ENCODE results near the gene GBX1.

GBX1 gene

DNA sequence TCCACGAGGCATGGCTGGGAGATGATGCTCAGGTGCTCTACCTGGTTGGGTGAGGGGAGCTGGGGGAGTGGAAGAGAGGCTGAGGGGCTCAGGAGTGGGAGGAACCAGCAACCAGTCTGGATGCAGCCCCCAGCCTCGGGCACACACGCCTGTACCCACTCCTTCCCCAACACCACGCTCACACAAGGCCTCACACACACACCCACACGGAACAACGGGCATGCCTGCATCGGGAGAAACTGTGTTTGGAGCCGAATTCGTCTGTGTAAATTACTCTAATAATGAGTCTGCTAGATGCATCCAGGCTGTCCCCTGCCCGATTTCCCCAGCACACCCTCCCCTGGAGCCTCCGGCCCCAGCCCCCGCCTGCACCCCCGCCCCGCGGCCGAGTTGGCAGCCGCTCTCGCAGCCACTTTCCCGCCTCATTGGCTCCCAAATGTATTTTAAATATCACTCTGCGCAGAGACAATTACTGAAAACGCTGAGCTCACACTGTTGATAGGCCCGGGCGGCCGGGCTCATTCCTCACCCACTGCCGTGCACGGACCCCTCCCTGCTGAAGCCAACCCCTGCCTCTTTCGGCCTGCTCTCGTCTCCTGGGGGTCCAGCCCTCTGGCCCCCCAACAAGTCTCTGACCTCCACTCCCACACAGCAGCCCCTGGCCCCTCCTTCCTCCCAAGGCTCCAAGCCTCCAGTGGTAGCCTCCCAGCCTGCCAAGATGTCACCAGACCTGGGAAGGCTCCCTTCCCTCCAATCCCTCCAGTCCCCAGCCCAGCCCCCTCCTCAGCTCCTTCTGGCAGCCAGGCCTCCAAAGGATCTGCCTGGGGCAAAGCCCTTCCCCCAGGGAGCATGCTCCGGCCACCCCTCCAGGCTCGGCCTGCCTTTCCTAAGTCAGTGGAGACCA lies 31.7 kb upstream of the GBX1 start:
- no peak for DNase-seq
- no peaks in the 10 kb centered on the region for H3K36me3 ChIP-seq (replicated peaks)
- no peak overlapping the region for H3K4me3 ChIP-seq (ENCODE audit: low read depth, low read length)
- in situ Hi-C loops (cut with HindIII; ENCODE audit: low pct_ligation_motif_present, low sequenced_read_pairs): no loop called here
- H3K27me3 ChIP-seq (replicated peaks): peaks cover 30% of the 10 kb centered on the region
- no peak overlapping the region for H3K27ac ChIP-seq
- TF ChIP-seq, protein P1, sequence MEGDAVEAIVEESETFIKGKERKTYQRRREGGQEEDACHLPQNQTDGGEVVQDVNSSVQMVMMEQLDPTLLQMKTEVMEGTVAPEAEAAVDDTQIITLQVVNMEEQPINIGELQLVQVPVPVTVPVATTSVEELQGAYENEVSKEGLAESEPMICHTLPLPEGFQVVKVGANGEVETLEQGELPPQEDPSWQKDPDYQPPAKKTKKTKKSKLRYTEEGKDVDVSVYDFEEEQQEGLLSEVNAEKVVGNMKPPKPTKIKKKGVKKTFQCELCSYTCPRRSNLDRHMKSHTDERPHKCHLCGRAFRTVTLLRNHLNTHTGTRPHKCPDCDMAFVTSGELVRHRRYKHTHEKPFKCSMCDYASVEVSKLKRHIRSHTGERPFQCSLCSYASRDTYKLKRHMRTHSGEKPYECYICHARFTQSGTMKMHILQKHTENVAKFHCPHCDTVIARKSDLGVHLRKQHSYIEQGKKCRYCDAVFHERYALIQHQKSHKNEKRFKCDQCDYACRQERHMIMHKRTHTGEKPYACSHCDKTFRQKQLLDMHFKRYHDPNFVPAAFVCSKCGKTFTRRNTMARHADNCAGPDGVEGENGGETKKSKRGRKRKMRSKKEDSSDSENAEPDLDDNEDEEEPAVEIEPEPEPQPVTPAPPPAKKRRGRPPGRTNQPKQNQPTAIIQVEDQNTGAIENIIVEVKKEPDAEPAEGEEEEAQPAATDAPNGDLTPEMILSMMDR (IDR thresholded peaks at IDR 0.05; ENCODE audit: low read depth, low read length, missing control alignments): no peak

DNA sequence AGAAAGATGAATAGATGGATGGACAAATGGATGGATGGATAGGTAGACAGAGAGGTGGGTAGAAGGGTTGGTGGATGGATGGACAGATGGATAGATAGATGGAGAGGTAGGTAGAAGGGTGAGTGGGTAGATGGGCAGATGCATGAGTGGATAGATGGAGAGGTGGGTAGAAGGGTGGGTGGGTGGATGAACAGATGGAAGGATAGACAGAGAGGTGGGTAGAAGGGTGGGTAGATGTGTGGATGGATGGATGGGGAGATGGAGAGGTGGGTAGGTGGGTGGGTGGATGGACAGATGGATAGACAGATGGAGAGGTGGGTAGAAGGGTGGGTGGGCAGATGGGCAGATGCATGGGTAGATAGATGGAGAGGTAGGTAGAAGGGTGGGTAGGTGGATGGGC lies 30.4 kb upstream of the GBX1 start:
- in situ Hi-C loops (cut with HindIII; ENCODE audit: low pct_ligation_motif_present, low sequenced_read_pairs): no loop called here
- H3K4me3 ChIP-seq (ENCODE audit: low read depth, low read length): no peak overlapping the region

DNA sequence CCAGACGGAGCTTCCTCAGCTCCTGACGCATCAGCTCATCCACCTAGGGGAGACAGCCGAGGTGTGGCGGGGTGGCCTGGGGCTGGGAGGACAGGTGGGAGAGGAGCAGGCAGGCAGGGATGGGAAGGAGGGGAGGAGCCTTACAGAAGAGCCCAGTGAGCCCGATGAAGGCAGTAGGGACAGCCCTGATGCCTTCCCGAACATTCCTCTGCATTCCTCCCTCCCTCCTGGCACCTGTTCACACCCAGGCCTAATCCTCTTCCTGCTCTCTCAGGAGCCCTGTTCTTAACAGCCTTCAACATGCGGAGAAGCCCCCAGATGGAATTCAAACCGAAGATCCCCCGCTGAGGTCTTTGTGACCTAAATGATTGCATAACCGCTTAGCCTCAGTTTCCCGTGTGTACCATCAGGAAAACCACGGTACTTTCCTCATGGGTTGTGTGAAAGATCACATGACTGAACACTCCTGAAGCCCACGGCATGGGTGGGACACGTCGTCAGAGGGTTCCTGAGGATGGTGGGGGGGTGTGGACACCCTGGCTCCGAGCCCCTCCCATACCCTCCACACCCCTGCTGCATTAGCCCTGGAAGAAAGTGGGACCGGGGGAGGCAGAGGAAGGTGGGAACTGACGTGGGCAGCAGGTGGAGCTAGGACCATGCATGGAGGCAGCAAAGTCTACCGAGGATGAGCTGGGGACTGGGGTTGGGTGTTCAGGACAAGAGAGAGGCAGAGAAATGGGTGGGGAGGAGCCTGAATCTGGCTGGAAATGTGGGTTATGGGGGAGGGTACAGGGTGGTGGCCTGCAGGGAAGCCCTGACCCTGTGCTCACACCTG lies 28.3 kb upstream of the GBX1 start:
- Histone ChIP-seq H3K36me3 (replicated peaks) (no peaks in the 10 kb centered on the region), H3K27me3 (replicated peaks) (peaks cover 18% of the 10 kb centered on the region), H3K27ac (no peak overlapping the region), H3K4me3 (ENCODE audit: low read depth, low read length) (no peak overlapping the region)
- in situ Hi-C loops (cut with HindIII; ENCODE audit: low pct_ligation_motif_present, low sequenced_read_pairs): no loop called here
- TF ChIP-seq, protein P1 (IDR thresholded peaks at IDR 0.05; ENCODE audit: low read depth, low read length, missing control alignments): no peak
- no peak for DNase-seq

More for the DNA sequence above, 30.4 kb upstream of the GBX1 start:
- TF ChIP-seq, protein P1 (IDR thresholded peaks at IDR 0.05; ENCODE audit: low read depth, low read length, missing control alignments): no peak
- H3K27me3 ChIP-seq (replicated peaks): peaks cover 25% of the 10 kb centered on the region
- no peak overlapping the region for H3K27ac ChIP-seq
- DNase-seq: no peak
- H3K36me3 ChIP-seq (replicated peaks): no peaks in the 10 kb centered on the region

DNA sequence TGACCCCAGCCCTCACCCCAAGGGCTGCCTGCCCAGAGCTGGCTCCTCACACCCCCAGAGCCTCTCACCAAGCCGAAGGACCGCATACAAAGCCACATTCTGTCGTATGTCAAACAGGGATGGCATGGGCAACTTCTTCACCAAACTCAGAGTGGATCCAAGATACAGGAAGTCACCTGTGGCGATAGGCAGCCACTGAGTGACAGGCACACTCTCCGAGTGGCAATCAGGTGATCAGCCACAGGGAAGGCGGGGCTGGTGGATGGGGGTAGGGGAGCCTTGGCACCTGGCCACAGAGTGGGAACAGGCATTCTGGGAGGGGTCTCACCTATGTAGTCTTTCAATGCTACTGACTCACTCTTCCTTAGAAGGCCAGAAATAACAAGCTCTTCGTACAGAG lies 26.7 kb upstream of the GBX1 start:
- in situ Hi-C loops (cut with HindIII; ENCODE audit: low pct_ligation_motif_present, low sequenced_read_pairs): no loop called here
- DNase-seq: no peak
- Histone ChIP-seq H3K27ac (no peak overlapping the region), H3K36me3 (replicated peaks) (no peaks in the 10 kb centered on the region), H3K4me3 (ENCODE audit: low read depth, low read length) (no peak overlapping the region), H3K27me3 (replicated peaks) (peaks cover 19% of the 10 kb centered on the region)
- TF ChIP-seq, protein P1 (IDR thresholded peaks at IDR 0.05; ENCODE audit: low read depth, low read length, missing control alignments): no peak

DNA sequence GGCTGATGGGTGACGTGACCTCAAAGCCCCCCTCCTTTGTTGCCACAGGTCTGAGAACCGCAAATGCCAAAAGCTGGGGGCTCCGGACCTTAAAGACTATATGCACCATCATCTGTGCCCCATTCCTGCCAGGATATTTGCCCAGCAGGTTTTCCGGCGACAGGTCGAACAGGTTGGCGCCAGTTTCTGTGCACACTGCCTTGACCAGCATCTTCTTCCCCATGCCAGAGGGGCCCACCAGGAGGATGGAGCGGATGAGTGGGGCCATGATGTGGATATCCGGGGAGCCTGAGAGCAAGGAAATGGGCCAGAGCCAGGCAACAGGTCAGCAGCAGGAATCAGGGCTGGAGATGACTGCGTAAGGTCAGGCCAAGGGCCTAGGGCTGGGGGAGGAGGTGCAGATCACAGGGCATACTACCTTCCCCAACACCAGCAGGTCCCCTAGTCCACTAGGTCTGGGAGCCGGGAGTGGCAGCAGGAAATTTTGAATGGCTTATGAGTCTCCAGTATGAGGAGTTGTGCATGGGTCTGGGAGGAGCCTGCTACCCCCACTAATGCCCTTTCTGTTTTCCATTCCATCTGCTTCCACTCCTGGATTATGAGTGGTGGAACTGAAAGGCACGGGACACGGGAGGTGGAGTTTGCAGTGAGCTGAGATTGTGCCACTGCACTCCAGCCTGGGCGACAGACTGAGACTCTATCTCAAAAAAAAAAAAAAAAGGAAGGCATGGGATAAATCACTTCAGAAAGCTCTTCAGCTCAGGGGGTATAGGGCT lies 25.9 kb upstream of the GBX1 start:
- Histone ChIP-seq H3K27me3 (replicated peaks) (peaks cover 17% of the 10 kb centered on the region), H3K36me3 (replicated peaks) (no peaks in the 10 kb centered on the region), H3K27ac (no peak overlapping the region), H3K4me3 (ENCODE audit: low read depth, low read length) (no peak overlapping the region)
- no peak for DNase-seq
- in situ Hi-C loops (cut with HindIII; ENCODE audit: low pct_ligation_motif_present, low sequenced_read_pairs): no loop called here
- TF ChIP-seq, protein P1 (IDR thresholded peaks at IDR 0.05; ENCODE audit: low read depth, low read length, missing control alignments): no peak

All from brain microvascular endothelial cell (primary cell).